Measurements from ENCODE around the gene SH3BGRL3.

DNA sequence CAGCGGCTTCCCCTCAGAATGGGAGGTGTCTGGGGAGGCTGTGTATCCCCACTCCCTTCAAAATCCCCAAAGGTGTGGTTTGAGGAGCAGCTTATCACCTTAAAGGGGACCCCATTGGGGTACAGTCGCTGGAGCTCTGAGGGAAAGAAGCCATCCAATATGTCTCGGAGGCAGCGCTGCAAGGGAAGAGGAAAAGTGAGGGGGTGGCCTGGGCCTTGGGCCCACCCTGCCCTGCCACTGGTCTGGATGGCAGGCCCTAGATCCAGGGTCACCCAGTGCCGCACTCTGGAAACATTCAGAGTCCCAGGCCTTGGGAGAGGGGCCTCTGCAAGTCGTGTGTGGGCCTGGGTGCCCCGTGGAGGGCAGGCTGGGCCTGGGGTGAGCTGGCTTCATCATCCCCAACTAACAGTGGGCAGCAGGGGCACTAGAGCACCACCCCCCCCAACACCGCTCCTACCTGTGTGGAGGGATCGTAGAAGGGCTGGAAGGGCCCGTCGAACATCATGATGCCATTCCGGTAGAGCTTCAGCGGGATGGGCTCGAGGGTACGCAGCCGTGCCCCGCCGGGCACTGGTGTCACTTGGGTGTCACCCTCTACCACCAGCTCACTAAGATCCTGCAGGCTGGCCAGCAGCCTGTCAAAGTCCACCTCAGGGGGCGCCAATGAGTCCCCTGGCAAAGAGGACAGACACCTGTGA lies 5.6 kb downstream of the SH3BGRL3 start:
- TF ChIP-seq POLR2A (IDR thresholded peaks at IDR 0.05) (no peak), CTCF (IDR thresholded peaks at IDR 0.05) (no peak), EP300 (IDR thresholded peaks at IDR 0.05) (no peak)
